ENCODE data around the gene TTBK1.

DNA sequence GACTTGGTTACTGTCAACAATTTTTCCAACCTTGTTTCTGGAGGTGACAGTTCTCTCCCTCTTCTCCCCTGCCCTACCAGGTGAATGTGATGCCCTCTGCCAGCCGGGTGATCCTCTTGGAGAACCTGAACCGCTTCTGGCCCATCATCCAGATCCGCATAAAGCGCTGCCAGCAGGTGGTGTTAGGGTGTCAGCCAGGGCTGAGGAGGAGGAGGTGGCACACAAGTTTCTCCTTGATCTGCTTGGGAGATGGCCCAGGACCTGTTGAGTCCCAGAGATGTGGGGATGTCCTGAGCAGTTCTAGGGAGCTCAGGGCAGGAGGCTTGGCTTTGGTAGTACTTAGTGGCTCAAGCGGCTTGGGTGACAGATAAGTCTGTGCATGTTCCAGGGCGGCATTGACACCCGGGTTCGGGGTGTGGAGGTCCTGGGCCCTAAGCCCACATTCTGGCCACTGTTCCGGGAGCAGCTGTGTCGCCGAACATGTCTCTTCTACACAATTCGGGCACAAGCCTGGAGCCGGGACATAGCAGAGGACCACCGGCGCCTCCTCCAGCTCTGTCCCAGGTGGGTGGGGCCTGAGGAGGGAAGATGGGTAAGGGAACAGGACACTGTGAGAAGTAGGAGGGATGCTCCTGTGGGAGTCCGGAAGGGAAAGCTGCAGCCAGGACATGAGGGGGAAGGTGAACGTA, 40.1 kb upstream of the TTBK1 start:
- TF ChIP-seq CTCF (IDR thresholded peaks at IDR 0.05) (no peak), POLR2AphosphoS5 (IDR thresholded peaks at IDR 0.05) (no peak)
